ENCODE measurements around the gene JAK1. TPM values are rescaled to one million over a fixed set of nuclear protein-coding genes. Genes with fewer than 3 reads are reported as not detected.

JAK1 gene
- total and polyA plus RNA-seq, 9 of the 15 experiments (the other 6 are each of a cell fraction or from before 2014, with no cell fraction given), result 9.7 to 44.1 (median 42.5) TPM

GRCh38 chr1:64948905-64949833 lies 17.2 kb downstream of the JAK1 start (continued):
- TF ChIP-seq PTRF (tag; IDR thresholded peaks at IDR 0.05) (no peak), CEBPG (CRISPR knock-in tag; IDR thresholded peaks at IDR 0.05) (peak; percentile 90), CEBPG (tag; conservative IDR thresholded peaks at IDR 0.05 in 1 of 2, IDR thresholded peaks at IDR 0.05 in 1 of 2) (peak; percentile 71 to 95), TFAM (CRISPR knock-in tag; conservative IDR thresholded peaks at IDR 0.05) (no peak), EP400 (IDR thresholded peaks at IDR 0.05) (peak; percentile 54; the same call in 1 of the 2 replicates), ARID3B (CRISPR knock-in tag; IDR thresholded peaks at IDR 0.05; ENCODE audit: borderline replicate concordance) (no peak), ZC3H11A (IDR thresholded peaks at IDR 0.05; ENCODE audit: low read depth, low read length) (no peak), KDM5B (IDR thresholded peaks at IDR 0.05; ENCODE audit: insufficient replicate concordance, low read depth, low read length) (no peak), ZNF77 (CRISPR knock-in tag; IDR thresholded peaks at IDR 0.05) (no peak), CHD2 (IDR thresholded peaks at IDR 0.05; ENCODE audit: low read depth, low read length) (no peak), ASH1L (IDR thresholded peaks at IDR 0.05; ENCODE audit: borderline replicate concordance, low read depth, partially characterized antibody) (no peak), FOXP1 (CRISPR knock-in tag; IDR thresholded peaks at IDR 0.05) (no peak), ETS1 (conservative IDR thresholded peaks at IDR 0.05; ENCODE audit: control insufficient read depth, low read depth, low read length) (no peak), ZNF316 (IDR thresholded peaks at IDR 0.05) (peak; percentile 83; the same call in 1 of the 2 replicates), NCOA1 (IDR thresholded peaks at IDR 0.05; ENCODE audit: low read depth) (no peak), STAT5B (CRISPR knock-in tag; IDR thresholded peaks at IDR 0.05) (no peak), NR0B1 (IDR thresholded peaks at IDR 0.05; ENCODE audit: partially characterized antibody) (no peak), TAF7 (tag; IDR thresholded peaks at IDR 0.05) (no peak), ZBTB33 (CRISPR knock-in tag; IDR thresholded peaks at IDR 0.05) (no peak), RBM17 (IDR thresholded peaks at IDR 0.05; ENCODE audit: borderline replicate concordance, low read depth, low read length) (no peak), ZNF165 (CRISPR knock-in tag; IDR thresholded peaks at IDR 0.05; ENCODE audit: borderline replicate concordance) (no peak), ZNF507 (tag; conservative IDR thresholded peaks at IDR 0.05) (no peak), BDP1 (IDR thresholded peaks at IDR 0.05; ENCODE audit: insufficient read depth, insufficient read length) (no peak)

Measured in K562 (cell line).